WTC11 (cell line): ENCODE results near the gene NEURL3. TPM values are rescaled to one million over a fixed set of nuclear protein-coding genes. Genes with fewer than 3 reads are reported as not detected.

Source experiments
- ATAC-seq: fragments of 200-7000 bp; cut with Tn5 transposase; 2 replicates; pipeline ENCODE4 v1.10.0; 2021; ENCODE audit warnings: mild to moderate bottlenecking, moderate library complexity
- CTCF ChIA-PET: fragments of 300-600 bp; sonication (Branson Sonifier 250); formaldehyde crosslinking; loops from one replicate; lab custom pipeline; 2021; ENCODE audit warnings: antibody characterized with exemption; lab: Charles Lee
- POLR2A ChIA-PET: fragments of 350-600 bp; sonication (Branson Sonifier 250); formaldehyde crosslinking; loops from one replicate; lab custom pipeline; 2021; ENCODE audit warnings: antibody characterized with exemption; lab: Charles Lee
- DNase-seq: peaks from one replicate; pipeline ENCODE4 v3.0.0; 2021; ENCODE audit warnings: low spot score
- H3K27ac Mint-ChIP-seq: 2 replicates; pipeline ENCODE4 v1.8.0; 2021; ENCODE audit warnings: mixed read lengths
- H3K27me3 Mint-ChIP-seq: 2 replicates; pipeline ENCODE4 v1.8.0; 2021; ENCODE audit warnings: low read depth, mild to moderate bottlenecking, moderate library complexity, mixed read lengths
- H3K36me3 Mint-ChIP-seq: 2 replicates; pipeline ENCODE4 v1.8.0; 2021; ENCODE audit warnings: mixed read lengths
- H3K4me1 Mint-ChIP-seq: 2 replicates; pipeline ENCODE4 v1.8.0; 2022; ENCODE audit warnings: mixed read lengths
- H3K4me3 Mint-ChIP-seq: 2 replicates; pipeline ENCODE4 v1.8.0; 2021; ENCODE audit warnings: mild to moderate bottlenecking, moderate library complexity, mixed read lengths
- H3K9me3 Mint-ChIP-seq: 2 replicates; pipeline ENCODE4 v1.8.0; 2021; ENCODE audit warnings: mixed read lengths
- EMX1 ChIP-seq: fragments of 250-450 bp; sonication (Bioruptor Pico); IDR thresholded peaks from 2 replicates; pipeline ENCODE4 v1.8.0; 2021; ENCODE audit warnings: mild to moderate bottlenecking
- GABPB1 ChIP-seq: sonication (generic); formaldehyde crosslinking; IDR thresholded peaks from 2 replicates; pipeline ENCODE4 v1.8.1; 2023; ENCODE audit warnings: mild to moderate bottlenecking, missing genetic modification reagents
- GRHL2 ChIP-seq: fragments of 250-450 bp; sonication (Bioruptor Pico); IDR thresholded peaks from 2 replicates; pipeline ENCODE4 v1.8.0; 2022; ENCODE audit warnings: mild to moderate bottlenecking, moderate library complexity; ENCODE audit not compliant: insufficient replicate concordance, severe bottlenecking
- GTF2I ChIP-seq: fragments of 250-450 bp; sonication (Bioruptor Pico); conservative IDR thresholded peaks from 2 replicates; pipeline ENCODE4 v1.4.0; 2021; ENCODE audit warnings: mild to moderate bottlenecking
- JAZF1 ChIP-seq: fragments of 250-450 bp; sonication (Bioruptor Pico); IDR thresholded peaks from 2 replicates; pipeline ENCODE4 v1.9.0; 2021; ENCODE audit warnings: moderate library complexity, mild to moderate bottlenecking, inconsistent platforms
- KAT7 ChIP-seq: sonication (generic); formaldehyde crosslinking; IDR thresholded peaks from 2 replicates; pipeline ENCODE4 v1.8.1; 2023; ENCODE audit warnings: missing genetic modification reagents, mild to moderate bottlenecking, borderline replicate concordance
- NR2C2 ChIP-seq: sonication (generic); formaldehyde crosslinking; IDR thresholded peaks from 2 replicates; pipeline ENCODE4 v1.8.0; 2022; ENCODE audit warnings: mild to moderate bottlenecking, missing genetic modification reagents
- SOX15 ChIP-seq: fragments of 250-450 bp; sonication (Bioruptor Pico); IDR thresholded peaks from 2 replicates; pipeline ENCODE4 v1.9.0; 2021; ENCODE audit warnings: mild to moderate bottlenecking
- ZBTB21 ChIP-seq: sonication (generic); formaldehyde crosslinking; IDR thresholded peaks from 2 replicates; pipeline ENCODE4 v1.8.1; 2023; ENCODE audit warnings: mild to moderate bottlenecking, missing genetic modification reagents, borderline replicate concordance
- ZNF138 ChIP-seq: sonication (generic); formaldehyde crosslinking; conservative IDR thresholded peaks from 2 replicates; pipeline ENCODE4 v1.8.1; 2022; ENCODE audit warnings: mild to moderate bottlenecking, moderate library complexity, missing genetic modification reagents
- ZNF219 ChIP-seq: sonication (generic); formaldehyde crosslinking; IDR thresholded peaks from 2 replicates; pipeline ENCODE4 v1.8.0; 2023; ENCODE audit warnings: missing genetic modification reagents, mild to moderate bottlenecking, borderline replicate concordance
- ZNF232 ChIP-seq: sonication (generic); formaldehyde crosslinking; IDR thresholded peaks from 2 replicates; pipeline ENCODE4 v1.8.0; 2022; ENCODE audit warnings: mild to moderate bottlenecking, missing genetic modification reagents
- ZNF396 ChIP-seq: fragments of 250-450 bp; sonication (Bioruptor Pico); IDR thresholded peaks from 2 replicates; pipeline ENCODE4 v1.8.0; 2021; ENCODE audit warnings: mild to moderate bottlenecking, moderate library complexity, borderline replicate concordance
- total RNA-seq: library from RNA; stranded (reverse); gene quantifications from 3 replicates; pipeline ENCODE4 v1.2.3, GENCODE V29; 2021
- TF ChIP-seq, protein P1 (sequence below): sonication (generic); formaldehyde crosslinking; conservative IDR thresholded peaks from 2 replicates; pipeline ENCODE4 v1.8.1; 2022; ENCODE audit warnings: mild to moderate bottlenecking, missing genetic modification reagents
- TF ChIP-seq, protein P2 (sequence below): sonication (generic); formaldehyde crosslinking; IDR thresholded peaks from 2 replicates; pipeline ENCODE4 v1.8.1; 2023; ENCODE audit warnings: mild to moderate bottlenecking, missing genetic modification reagents, borderline replicate concordance
- TF ChIP-seq, protein P3 (sequence below): sonication (generic); formaldehyde crosslinking; IDR thresholded peaks from 2 replicates; pipeline ENCODE4 v1.8.1; 2023; ENCODE audit warnings: mild to moderate bottlenecking, missing genetic modification reagents
- TF ChIP-seq, protein P4 (sequence below): sonication (generic); formaldehyde crosslinking; IDR thresholded peaks from 2 replicates; pipeline ENCODE4 v1.8.1; 2023; ENCODE audit warnings: mild to moderate bottlenecking, missing genetic modification reagents, moderate library complexity
- TF ChIP-seq, protein P5 (sequence below): fragments of 250-450 bp; sonication (Bioruptor Pico); IDR thresholded peaks from 2 replicates; pipeline ENCODE4 v1.9.0; 2021; ENCODE audit warnings: mild to moderate bottlenecking
- TF ChIP-seq, protein P6 (sequence below): fragments of 250-450 bp; sonication (Bioruptor Pico); IDR thresholded peaks from 2 replicates; pipeline ENCODE4 v1.9.0; 2021; ENCODE audit warnings: mild to moderate bottlenecking
- TF ChIP-seq, protein P7 (sequence below): fragments of 200-600 bp; IDR thresholded peaks from 2 replicates; pipeline ENCODE4 v1.8.0; 2022; ENCODE audit warnings: antibody characterized with exemption
- TF ChIP-seq, protein P8 (sequence below): fragments of 250-450 bp; sonication (Bioruptor Pico); conservative IDR thresholded peaks from 2 replicates; pipeline ENCODE4 v1.9.0; 2021; ENCODE audit warnings: mild to moderate bottlenecking

Gene NEURL3
- total RNA-seq, 1 experiment from 2014 or later: not detected

DNA sequence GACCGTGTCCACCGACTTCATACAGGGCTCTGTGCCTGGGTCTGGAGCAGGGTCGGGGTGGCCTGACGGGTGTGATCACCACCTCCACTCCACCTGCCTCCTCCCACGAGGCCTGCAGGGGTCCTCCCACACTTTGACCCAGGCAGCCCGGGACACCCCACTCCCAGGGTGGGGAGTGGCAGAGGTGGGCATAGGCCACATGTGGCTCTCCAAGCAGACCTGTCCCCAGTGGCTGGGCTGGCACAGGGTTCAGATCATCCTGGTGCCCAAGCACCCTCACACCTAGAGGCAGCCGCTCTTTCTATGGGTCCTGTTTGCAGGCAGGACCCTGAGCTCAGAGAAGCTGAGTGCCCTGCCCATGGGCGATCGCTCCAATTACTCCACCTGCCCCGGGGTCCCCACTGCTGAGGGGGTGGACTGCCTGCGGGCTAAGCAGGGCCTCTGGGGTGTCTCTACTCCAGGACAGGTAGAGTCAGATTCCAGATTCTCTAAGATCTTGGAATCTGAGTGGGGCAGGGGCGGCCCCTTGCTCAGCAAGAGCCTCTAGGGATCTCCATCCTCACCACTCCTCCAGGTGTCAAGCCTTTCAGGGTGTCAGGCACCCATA is 1.4 kb downstream of the NEURL3 start:
- ATAC-seq: no peak
- TF ChIP-seq, protein P1, sequence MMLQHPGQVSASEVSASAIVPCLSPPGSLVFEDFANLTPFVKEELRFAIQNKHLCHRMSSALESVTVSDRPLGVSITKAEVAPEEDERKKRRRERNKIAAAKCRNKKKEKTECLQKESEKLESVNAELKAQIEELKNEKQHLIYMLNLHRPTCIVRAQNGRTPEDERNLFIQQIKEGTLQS (CRISPR knock-in tag): no peak
- TF ChIP-seq JAZF1 (CRISPR knock-in tag) (no peak), GABPB1 (CRISPR knock-in tag) (no peak), ZNF232 (CRISPR knock-in tag) (no peak), ZNF396 (no peak), ZNF138 (no peak), EMX1 (no peak), GTF2I (CRISPR knock-in tag) (no peak), ZNF219 (CRISPR knock-in tag) (no peak)
- TF ChIP-seq, protein P2, sequence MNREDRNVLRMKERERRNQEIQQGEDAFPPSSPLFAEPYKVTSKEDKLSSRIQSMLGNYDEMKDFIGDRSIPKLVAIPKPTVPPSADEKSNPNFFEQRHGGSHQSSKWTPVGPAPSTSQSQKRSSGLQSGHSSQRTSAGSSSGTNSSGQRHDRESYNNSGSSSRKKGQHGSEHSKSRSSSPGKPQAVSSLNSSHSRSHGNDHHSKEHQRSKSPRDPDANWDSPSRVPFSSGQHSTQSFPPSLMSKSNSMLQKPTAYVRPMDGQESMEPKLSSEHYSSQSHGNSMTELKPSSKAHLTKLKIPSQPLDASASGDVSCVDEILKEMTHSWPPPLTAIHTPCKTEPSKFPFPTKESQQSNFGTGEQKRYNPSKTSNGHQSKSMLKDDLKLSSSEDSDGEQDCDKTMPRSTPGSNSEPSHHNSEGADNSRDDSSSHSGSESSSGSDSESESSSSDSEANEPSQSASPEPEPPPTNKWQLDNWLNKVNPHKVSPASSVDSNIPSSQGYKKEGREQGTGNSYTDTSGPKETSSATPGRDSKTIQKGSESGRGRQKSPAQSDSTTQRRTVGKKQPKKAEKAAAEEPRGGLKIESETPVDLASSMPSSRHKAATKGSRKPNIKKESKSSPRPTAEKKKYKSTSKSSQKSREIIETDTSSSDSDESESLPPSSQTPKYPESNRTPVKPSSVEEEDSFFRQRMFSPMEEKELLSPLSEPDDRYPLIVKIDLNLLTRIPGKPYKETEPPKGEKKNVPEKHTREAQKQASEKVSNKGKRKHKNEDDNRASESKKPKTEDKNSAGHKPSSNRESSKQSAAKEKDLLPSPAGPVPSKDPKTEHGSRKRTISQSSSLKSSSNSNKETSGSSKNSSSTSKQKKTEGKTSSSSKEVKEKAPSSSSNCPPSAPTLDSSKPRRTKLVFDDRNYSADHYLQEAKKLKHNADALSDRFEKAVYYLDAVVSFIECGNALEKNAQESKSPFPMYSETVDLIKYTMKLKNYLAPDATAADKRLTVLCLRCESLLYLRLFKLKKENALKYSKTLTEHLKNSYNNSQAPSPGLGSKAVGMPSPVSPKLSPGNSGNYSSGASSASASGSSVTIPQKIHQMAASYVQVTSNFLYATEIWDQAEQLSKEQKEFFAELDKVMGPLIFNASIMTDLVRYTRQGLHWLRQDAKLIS (CRISPR knock-in tag): no peak
- TF ChIP-seq, protein P3, sequence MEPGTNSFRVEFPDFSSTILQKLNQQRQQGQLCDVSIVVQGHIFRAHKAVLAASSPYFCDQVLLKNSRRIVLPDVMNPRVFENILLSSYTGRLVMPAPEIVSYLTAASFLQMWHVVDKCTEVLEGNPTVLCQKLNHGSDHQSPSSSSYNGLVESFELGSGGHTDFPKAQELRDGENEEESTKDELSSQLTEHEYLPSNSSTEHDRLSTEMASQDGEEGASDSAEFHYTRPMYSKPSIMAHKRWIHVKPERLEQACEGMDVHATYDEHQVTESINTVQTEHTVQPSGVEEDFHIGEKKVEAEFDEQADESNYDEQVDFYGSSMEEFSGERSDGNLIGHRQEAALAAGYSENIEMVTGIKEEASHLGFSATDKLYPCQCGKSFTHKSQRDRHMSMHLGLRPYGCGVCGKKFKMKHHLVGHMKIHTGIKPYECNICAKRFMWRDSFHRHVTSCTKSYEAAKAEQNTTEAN (CRISPR knock-in tag): no peak
- TF ChIP-seq, protein P4, sequence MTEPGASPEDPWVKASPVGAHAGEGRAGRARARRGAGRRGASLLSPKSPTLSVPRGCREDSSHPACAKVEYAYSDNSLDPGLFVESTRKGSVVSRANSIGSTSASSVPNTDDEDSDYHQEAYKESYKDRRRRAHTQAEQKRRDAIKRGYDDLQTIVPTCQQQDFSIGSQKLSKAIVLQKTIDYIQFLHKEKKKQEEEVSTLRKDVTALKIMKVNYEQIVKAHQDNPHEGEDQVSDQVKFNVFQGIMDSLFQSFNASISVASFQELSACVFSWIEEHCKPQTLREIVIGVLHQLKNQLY (CRISPR knock-in tag): no peak
- TF ChIP-seq, protein P5, sequence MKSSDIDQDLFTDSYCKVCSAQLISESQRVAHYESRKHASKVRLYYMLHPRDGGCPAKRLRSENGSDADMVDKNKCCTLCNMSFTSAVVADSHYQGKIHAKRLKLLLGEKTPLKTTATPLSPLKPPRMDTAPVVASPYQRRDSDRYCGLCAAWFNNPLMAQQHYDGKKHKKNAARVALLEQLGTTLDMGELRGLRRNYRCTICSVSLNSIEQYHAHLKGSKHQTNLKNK (CRISPR knock-in tag): no peak
- TF ChIP-seq, protein P6, sequence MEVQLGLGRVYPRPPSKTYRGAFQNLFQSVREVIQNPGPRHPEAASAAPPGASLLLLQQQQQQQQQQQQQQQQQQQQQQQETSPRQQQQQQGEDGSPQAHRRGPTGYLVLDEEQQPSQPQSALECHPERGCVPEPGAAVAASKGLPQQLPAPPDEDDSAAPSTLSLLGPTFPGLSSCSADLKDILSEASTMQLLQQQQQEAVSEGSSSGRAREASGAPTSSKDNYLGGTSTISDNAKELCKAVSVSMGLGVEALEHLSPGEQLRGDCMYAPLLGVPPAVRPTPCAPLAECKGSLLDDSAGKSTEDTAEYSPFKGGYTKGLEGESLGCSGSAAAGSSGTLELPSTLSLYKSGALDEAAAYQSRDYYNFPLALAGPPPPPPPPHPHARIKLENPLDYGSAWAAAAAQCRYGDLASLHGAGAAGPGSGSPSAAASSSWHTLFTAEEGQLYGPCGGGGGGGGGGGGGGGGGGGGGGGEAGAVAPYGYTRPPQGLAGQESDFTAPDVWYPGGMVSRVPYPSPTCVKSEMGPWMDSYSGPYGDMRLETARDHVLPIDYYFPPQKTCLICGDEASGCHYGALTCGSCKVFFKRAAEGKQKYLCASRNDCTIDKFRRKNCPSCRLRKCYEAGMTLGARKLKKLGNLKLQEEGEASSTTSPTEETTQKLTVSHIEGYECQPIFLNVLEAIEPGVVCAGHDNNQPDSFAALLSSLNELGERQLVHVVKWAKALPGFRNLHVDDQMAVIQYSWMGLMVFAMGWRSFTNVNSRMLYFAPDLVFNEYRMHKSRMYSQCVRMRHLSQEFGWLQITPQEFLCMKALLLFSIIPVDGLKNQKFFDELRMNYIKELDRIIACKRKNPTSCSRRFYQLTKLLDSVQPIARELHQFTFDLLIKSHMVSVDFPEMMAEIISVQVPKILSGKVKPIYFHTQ (CRISPR knock-in tag): no peak
- peaks cover 6% of the 10 kb centered on the region for H3K4me1 Mint-ChIP-seq
- no peak overlapping the region for H3K4me3 Mint-ChIP-seq
- ChIA-PET CTCF (interaction anchor here (1.1 kb wide), 1 partner anchor 10 kb away, joined by 4 read pairs; no protein-coding TSS in a partner anchor), POLR2A (no interaction called here)
- H3K36me3 Mint-ChIP-seq: no peaks in the 10 kb centered on the region
- no peaks in the 10 kb centered on the region for H3K9me3 Mint-ChIP-seq
- no peak overlapping the region for H3K27ac Mint-ChIP-seq
- no peak for DNase-seq
- peaks cover 12% of the 10 kb centered on the region for H3K27me3 Mint-ChIP-seq

DNA sequence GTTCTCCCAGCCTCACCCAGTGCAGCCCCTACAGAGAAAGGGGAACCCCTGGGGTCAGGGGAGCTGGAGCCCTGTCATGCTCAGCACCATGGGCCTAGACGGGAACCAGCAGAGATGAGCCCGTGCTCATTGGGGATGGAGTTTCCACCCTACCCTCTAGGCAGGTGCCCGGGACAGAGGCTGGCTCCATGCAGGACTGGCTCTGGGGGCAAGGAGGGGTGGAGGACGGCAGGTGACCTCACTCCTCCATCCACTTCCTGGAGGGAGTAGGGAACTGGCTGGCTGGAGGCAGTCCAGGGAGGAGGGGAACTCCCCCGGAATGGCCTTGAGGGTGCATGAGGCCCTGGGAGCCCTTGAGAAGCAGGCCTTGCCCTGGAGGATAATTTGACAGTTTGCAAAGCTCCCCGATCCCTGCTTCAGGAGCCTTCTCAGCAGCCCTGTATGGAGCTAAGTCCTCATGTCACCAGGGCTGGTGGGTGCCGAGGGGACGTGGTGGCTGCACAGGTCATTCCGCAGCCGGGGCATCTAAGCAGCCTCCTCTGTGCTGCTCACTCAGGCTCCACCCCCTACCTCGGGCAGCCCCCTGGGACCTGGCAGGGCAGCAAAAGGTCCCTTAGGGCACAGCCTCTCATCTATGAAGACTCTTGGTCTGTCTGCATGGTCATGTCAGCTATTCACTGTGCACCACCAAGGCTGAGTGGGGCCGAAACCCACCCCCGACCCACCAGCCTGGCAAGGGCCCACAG is 2.1 kb downstream of the NEURL3 start:
- Mint-ChIP-seq H3K27ac (no peak overlapping the region), H3K4me3 (no peak overlapping the region), H3K27me3 (peaks cover 7% of the 10 kb centered on the region; the same call in 1 of the 2 replicates), H3K9me3 (no peaks in the 10 kb centered on the region), H3K4me1 (peaks cover 8% of the 10 kb centered on the region), H3K36me3 (no peaks in the 10 kb centered on the region)
- CTCF ChIA-PET: no interaction called here
- DNase-seq: no peak
- ATAC-seq: no peak
- POLR2A ChIA-PET: no interaction called here
- TF ChIP-seq KAT7 (CRISPR knock-in tag) (no peak), ZBTB21 (CRISPR knock-in tag) (no peak), GRHL2 (CRISPR knock-in tag) (no peak), SOX15 (CRISPR knock-in tag) (no peak), NR2C2 (CRISPR knock-in tag) (no peak)
- TF ChIP-seq, protein P7, sequence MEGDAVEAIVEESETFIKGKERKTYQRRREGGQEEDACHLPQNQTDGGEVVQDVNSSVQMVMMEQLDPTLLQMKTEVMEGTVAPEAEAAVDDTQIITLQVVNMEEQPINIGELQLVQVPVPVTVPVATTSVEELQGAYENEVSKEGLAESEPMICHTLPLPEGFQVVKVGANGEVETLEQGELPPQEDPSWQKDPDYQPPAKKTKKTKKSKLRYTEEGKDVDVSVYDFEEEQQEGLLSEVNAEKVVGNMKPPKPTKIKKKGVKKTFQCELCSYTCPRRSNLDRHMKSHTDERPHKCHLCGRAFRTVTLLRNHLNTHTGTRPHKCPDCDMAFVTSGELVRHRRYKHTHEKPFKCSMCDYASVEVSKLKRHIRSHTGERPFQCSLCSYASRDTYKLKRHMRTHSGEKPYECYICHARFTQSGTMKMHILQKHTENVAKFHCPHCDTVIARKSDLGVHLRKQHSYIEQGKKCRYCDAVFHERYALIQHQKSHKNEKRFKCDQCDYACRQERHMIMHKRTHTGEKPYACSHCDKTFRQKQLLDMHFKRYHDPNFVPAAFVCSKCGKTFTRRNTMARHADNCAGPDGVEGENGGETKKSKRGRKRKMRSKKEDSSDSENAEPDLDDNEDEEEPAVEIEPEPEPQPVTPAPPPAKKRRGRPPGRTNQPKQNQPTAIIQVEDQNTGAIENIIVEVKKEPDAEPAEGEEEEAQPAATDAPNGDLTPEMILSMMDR: no peak
- TF ChIP-seq, protein P8, sequence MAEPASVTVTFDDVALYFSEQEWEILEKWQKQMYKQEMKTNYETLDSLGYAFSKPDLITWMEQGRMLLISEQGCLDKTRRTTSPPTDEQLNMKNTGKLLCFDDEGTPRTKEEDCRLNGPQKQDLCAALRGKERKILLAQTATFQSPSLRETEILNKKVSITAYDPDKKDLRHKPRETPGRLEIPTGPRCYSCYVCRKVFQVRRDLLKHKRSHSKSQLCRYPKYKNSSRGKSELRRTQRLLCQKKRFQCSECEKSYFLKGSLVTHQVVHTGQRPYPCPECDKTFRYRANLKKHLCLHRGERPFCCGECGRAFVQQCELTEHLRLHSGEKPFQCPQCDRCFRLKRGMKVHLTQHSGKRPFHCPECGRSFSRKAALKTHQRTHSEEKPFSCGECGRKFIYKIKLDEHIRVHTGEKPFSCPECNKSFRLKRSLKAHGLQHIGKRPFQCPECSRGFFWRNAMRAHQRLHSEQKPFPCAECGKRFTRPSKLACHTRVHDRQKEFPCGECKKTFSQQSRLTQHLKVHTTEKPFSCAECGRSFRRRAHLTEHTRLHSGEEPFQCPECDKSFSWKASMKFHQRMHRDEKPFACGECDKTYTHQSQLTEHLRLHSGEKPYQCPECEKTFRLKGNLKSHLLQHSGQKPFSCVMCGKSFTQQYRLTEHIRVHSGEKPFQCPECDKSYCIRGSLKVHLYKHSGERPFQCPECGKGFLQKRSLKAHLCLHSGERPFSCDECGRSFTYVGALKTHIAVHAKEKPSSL: no peak
